Measurements from ENCODE around the gene COMT. TPM values are rescaled to one million over a fixed set of nuclear protein-coding genes. Genes with fewer than 3 reads are reported as not detected.

COMT gene
- polyA plus RNA-seq, 1 experiment: 332 TPM

DNA sequence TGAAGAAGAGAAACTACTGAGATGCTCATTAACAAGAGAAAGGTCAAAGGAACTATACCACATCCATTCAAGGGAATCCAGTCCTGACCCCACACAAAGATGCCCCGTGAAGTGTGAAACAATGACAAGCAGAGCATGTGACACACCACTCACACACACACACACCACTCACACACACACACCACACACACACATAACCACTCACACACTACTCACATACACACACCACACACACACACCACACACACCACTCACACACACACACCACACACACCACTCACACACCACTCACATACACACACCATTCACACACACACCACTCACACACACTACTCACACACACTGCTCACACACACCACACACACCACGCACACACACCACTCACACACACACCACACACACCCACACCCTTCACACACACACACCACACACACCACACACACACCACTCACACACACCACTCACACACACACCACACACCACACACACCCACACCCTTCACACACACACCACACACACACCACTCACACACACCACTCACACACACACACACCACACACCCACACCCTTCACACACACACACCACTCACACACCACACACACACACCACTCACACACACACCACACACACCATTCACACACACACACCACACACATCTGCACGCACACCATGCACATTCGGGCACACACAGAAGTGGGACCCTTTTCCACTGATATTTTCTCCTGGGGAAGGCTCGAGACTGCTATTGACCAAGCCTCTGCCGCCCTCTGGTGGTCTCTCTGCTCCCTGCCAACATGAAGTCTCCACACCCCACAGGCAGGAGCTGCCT, 32.0 kb upstream of the COMT start:
- H3K36me3 ChIP-seq (ENCODE audit: control insufficient read depth, insufficient read depth, low read length): peaks cover 19% of the 10 kb centered on the region
- no peak for DNase-seq (ENCODE audit: low read depth)
- ChIA-PET POLR2A (no interaction called here), CTCF (interaction anchor here (0.6 to 11.1 kb wide), 32 partner anchors 8 to 230 kb away, joined by 3 to 277 read pairs (median 4); partner anchors contain the start of gene GP1BB)
- TF ChIP-seq, protein P1, sequence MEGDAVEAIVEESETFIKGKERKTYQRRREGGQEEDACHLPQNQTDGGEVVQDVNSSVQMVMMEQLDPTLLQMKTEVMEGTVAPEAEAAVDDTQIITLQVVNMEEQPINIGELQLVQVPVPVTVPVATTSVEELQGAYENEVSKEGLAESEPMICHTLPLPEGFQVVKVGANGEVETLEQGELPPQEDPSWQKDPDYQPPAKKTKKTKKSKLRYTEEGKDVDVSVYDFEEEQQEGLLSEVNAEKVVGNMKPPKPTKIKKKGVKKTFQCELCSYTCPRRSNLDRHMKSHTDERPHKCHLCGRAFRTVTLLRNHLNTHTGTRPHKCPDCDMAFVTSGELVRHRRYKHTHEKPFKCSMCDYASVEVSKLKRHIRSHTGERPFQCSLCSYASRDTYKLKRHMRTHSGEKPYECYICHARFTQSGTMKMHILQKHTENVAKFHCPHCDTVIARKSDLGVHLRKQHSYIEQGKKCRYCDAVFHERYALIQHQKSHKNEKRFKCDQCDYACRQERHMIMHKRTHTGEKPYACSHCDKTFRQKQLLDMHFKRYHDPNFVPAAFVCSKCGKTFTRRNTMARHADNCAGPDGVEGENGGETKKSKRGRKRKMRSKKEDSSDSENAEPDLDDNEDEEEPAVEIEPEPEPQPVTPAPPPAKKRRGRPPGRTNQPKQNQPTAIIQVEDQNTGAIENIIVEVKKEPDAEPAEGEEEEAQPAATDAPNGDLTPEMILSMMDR (IDR thresholded peaks at IDR 0.05; ENCODE audit: insufficient read depth, low read depth, low read length): peak; percentile 90
- no peaks in the 10 kb centered on the region for H3K27me3 ChIP-seq (ENCODE audit: control insufficient read depth, insufficient read depth, low read length)
- H3K4me3 ChIP-seq (ENCODE audit: low read depth, low read length): no peak overlapping the region

DNA sequence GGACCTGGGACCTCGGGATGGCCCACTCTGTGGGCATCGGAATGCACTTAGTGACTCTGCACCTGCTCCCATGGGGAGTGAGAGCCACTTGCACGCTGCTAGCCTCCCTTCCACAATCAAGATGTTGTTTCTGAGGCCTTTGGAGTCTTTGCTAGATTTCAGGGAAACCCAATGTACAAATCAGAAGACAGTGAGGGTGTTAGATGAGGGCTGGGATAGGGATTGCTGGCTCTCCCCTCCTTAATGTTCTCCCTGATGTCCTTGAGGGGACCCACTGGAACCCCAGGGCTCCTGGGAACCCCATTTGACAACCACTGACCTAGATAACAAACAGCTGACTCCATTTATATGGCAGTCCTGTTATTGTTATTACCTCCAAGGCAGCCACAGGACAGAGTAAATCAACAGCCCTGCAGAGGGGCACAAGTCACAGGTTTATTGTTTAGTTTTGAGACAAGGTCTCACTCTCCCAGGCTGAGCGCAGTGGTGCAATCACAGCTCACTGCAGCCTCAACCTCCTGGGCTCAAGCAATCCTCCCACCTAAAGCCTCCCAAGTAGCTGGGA, 31.3 kb upstream of the COMT start:
- H3K4me3 ChIP-seq (ENCODE audit: low read depth, low read length): no peak overlapping the region
- ChIA-PET CTCF (interaction anchor here (0.6 to 11.1 kb wide), 32 partner anchors 9 to 230 kb away, joined by 3 to 277 read pairs (median 4); partner anchors contain the start of gene GP1BB), POLR2A (no interaction called here)
- no peaks in the 10 kb centered on the region for H3K27me3 ChIP-seq (ENCODE audit: control insufficient read depth, insufficient read depth, low read length)
- DNase-seq (ENCODE audit: low read depth): no peak
- H3K36me3 ChIP-seq (ENCODE audit: control insufficient read depth, insufficient read depth, low read length): peaks cover 25% of the 10 kb centered on the region
- TF ChIP-seq, protein P1 (IDR thresholded peaks at IDR 0.05; ENCODE audit: insufficient read depth, low read depth, low read length): no peak

- peaks cover 28% of the 10 kb centered on the region for H3K36me3 ChIP-seq (ENCODE audit: control insufficient read depth, insufficient read depth, low read length)
- H3K4me3 ChIP-seq (ENCODE audit: low read depth, low read length): no peak overlapping the region
- CTCF ChIA-PET: interaction anchor here (0.8 to 11.1 kb wide), 11 partner anchors 10 to 181 kb away, joined by 3 to 277 read pairs (median 5); no protein-coding TSS in a partner anchor
- TF ChIP-seq, protein P1 (IDR thresholded peaks at IDR 0.05; ENCODE audit: insufficient read depth, low read depth, low read length): no peak
- no peaks in the 10 kb centered on the region for H3K27me3 ChIP-seq (ENCODE audit: control insufficient read depth, insufficient read depth, low read length)
- POLR2A ChIA-PET: no interaction called here
- no peak for DNase-seq (ENCODE audit: low read depth)
These were observed 29.9 kb upstream of the COMT start for GRCh38 chr22:19911540-19912270.

- H3K36me3 ChIP-seq (ENCODE audit: control insufficient read depth, insufficient read depth, low read length): peaks cover 34% of the 10 kb centered on the region
- ChIA-PET POLR2A (no interaction called here), CTCF (interaction anchor here (0.8 to 11.1 kb wide), 6 partner anchors 11 to 189 kb away, joined by 3 to 277 read pairs (median 5); partner anchors contain the start of gene GP1BB)
- DNase-seq (ENCODE audit: low read depth): no peak
- no peaks in the 10 kb centered on the region for H3K27me3 ChIP-seq (ENCODE audit: control insufficient read depth, insufficient read depth, low read length)
- no peak overlapping the region for H3K4me3 ChIP-seq (ENCODE audit: low read depth, low read length)
- TF ChIP-seq, protein P1 (IDR thresholded peaks at IDR 0.05; ENCODE audit: insufficient read depth, low read depth, low read length): peak; percentile 10; the same call in 1 of the 2 replicates
These were observed 29.1 kb upstream of the COMT start for GRCh38 chr22:19912271-19912999.

Measured in BJ (cell line).